ENCODE measurements around the gene DHRS9. TPM values are rescaled to one million over a fixed set of nuclear protein-coding genes. Genes with fewer than 3 reads are reported as not detected.
"Not testable (repeated sequence)": the region's sequence is repeated elsewhere in the genome, so short reads cannot be mapped to it uniquely, and the experiment has no call there.

The DHRS9 gene
- total and polyA plus RNA-seq, 2 experiments from 2014 or later: not detected

DNA sequence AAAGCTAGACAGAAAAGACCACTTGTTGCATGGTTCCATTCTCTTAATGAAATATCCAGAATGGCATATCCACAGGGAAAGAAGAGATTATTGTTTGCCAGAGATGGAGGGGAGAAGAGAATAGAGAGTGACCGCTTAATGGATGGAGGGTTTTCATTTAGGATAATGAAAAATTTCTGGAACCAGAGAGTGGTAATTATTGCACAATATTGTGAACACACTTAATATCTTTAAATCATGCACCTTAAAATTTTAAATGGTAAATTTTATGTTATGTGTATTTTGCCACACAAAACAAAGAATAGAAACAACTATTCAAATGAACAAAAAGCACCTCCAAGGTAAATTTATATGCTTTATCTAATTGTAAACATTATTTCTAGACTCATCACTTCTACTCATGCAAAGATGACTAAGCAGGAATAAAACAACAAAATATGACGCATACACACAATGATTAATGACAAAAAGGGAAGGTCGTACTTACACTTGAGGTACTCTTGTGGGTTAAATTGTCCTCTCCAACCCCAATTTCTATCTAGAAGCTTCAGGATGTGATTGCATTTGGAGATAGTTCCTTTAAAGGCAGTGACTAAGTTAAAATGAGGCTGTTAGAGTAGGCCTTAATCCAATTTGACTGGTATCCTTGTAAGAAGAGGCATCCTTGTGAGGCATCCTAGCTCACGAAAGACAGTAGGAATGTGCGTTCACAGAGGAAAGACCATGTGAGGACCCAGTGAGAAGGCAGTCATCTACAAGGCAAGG lies 18.7 kb upstream of the DHRS9 start:
- H3K4me2 ChIP-seq (ENCODE audit: unreplicated experiment): no peak overlapping the region
- no peaks in the 10 kb centered on the region for H3K9me3 ChIP-seq (ENCODE audit: low read depth)
- H3K4me1 ChIP-seq (ENCODE audit: insufficient read depth): no peaks in the 10 kb centered on the region
- no peak overlapping the region for H3K27ac ChIP-seq
- H4K20me1 ChIP-seq (ENCODE audit: insufficient read depth): no peaks in the 10 kb centered on the region
- no peak for TF ChIP-seq EZH2phosphoT487 (IDR thresholded peaks at IDR 0.05; ENCODE audit: insufficient read depth, low read depth)
- no peak for TF ChIP-seq EZH2 (IDR thresholded peaks at IDR 0.05; ENCODE audit: insufficient read depth, poor library complexity, severe bottlenecking)
- no peaks in the 10 kb centered on the region for H3F3A ChIP-seq (ENCODE audit: insufficient read depth)
- no peaks in the 10 kb centered on the region for H3K79me2 ChIP-seq (ENCODE audit: insufficient read depth)
- no peak overlapping the region for H2AFZ ChIP-seq
- no peak overlapping the region for H3K9ac ChIP-seq
- in situ Hi-C loops (cut with MboI): no loop called here
- 0 out of 2 replicates have a peak, but pooled peaks cover 2% of the 10 kb centered on the region for H3K9me2 ChIP-seq (ENCODE audit: insufficient read depth)
- H3K27me3 ChIP-seq (replicated peaks; ENCODE audit: insufficient read depth): no peaks in the 10 kb centered on the region
- DNase-seq: peak; percentile 9
- no peak overlapping the region for H3K4me3 ChIP-seq
- no peaks in the 10 kb centered on the region for H3K36me3 ChIP-seq (ENCODE audit: low read depth)
- 41 to 42% methylated on average over 5 of the region's 5 CpGs for WGBS, 2 experiments (ENCODE audit: low coverage in 1 of 2, low lambda C conversion rate in 2 of 2, missing lambda C conversion rate in 2 of 2)

DNA sequence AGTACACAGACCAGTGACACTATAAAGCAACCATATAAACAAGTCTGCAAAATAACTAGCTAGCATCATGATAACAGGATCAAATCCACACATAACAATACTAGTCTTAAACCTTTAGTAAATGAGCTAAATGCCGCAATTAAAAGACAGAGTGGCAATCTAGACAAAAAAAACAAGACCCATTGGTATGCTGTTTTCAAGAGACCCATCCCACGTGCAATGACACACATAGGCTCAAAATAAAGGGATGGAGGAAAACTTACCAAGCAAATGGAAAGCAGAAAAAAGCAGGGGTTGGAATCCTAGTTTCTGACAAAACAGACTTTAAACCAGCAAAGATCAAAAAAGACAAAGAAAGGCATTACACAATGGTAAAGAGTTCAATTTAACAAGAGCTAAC lies 14.8 kb upstream of the DHRS9 start:
- H2AFZ ChIP-seq; H3K36me3 ChIP-seq (ENCODE audit: low read depth); H3K4me3 ChIP-seq; H3K27me3 ChIP-seq (replicated peaks; ENCODE audit: insufficient read depth); in situ Hi-C loops (cut with MboI); H3K9ac ChIP-seq; H3K4me1 ChIP-seq (ENCODE audit: insufficient read depth); H3F3A ChIP-seq (ENCODE audit: insufficient read depth); DNase-seq; H3K9me2 ChIP-seq (ENCODE audit: insufficient read depth); H3K4me2 ChIP-seq (ENCODE audit: unreplicated experiment); H3K79me2 ChIP-seq (ENCODE audit: insufficient read depth); H3K27ac ChIP-seq; H4K20me1 ChIP-seq (ENCODE audit: insufficient read depth); H3K9me3 ChIP-seq (ENCODE audit: low read depth): not testable (repeated sequence)
- WGBS, 2 experiments (ENCODE audit: low coverage in 1 of 2, low lambda C conversion rate in 2 of 2, missing lambda C conversion rate in 2 of 2): 7 to 13% methylated on average over 2 of the region's 2 CpGs

DNA sequence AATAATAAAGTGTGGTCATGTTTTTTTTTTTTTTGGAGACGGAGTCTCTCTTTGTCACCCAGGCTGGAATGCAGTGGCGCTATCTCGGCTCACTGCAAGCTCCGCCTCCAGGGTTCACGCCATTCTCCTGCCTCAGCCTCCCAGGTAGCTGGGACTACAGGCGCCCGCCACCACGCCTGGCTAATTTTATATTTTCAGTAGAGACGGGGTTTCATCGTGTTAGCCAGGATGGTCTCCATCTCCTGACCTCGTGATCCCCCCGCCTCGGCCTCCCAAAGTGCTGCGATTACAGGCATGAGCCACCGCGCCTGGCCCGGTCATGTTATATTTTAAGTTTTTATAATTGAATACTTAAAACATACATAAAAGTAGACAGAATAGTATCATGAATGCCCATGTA lies 5.2 kb upstream of the DHRS9 start:
- H3K36me3 ChIP-seq (ENCODE audit: low read depth); H4K20me1 ChIP-seq (ENCODE audit: insufficient read depth); H3K4me1 ChIP-seq (ENCODE audit: insufficient read depth); H3K4me2 ChIP-seq (ENCODE audit: unreplicated experiment); H3K27ac ChIP-seq; H3F3A ChIP-seq (ENCODE audit: insufficient read depth); H3K27me3 ChIP-seq (replicated peaks; ENCODE audit: insufficient read depth); H3K9ac ChIP-seq; H2AFZ ChIP-seq; H3K4me3 ChIP-seq; in situ Hi-C loops (cut with MboI); H3K9me2 ChIP-seq (ENCODE audit: insufficient read depth); DNase-seq; H3K9me3 ChIP-seq (ENCODE audit: low read depth); H3K79me2 ChIP-seq (ENCODE audit: insufficient read depth): not testable (repeated sequence)
- 58% methylated on average over 15 to 17 of the region's 17 CpGs for WGBS, 2 experiments (ENCODE audit: low coverage in 1 of 2, low lambda C conversion rate in 2 of 2, missing lambda C conversion rate in 2 of 2)

DNA sequence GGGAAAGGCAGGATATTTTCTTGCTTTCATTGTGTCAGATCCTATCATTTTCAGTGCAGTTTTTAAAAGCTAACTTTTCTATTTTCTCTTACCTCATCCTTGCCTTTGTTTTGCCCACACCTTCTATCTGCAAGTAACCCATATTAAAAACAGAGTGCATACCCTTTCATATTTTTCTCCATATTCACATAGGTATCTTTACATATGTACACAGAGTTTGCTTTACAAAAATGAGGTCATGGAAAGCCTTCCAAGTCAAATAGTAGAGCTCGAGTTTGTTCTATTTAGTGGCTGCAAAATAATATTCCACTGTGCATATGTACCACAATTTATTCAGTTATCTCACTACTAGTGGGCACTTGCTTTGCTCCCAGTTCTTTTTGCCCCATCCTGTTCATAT lies 3.9 kb upstream of the DHRS9 start:
- no peak overlapping the region for H2AFZ ChIP-seq
- no peak for DNase-seq
- H3K9me2 ChIP-seq (ENCODE audit: insufficient read depth): no peaks in the 10 kb centered on the region
- no peaks in the 10 kb centered on the region for H3K79me2 ChIP-seq (ENCODE audit: insufficient read depth)
- H4K20me1 ChIP-seq (ENCODE audit: insufficient read depth): no peaks in the 10 kb centered on the region
- no peaks in the 10 kb centered on the region for H3K36me3 ChIP-seq (ENCODE audit: low read depth)
- no peak overlapping the region for H3K27ac ChIP-seq
- no peaks in the 10 kb centered on the region for H3K4me1 ChIP-seq (ENCODE audit: insufficient read depth)
- H3F3A ChIP-seq (ENCODE audit: insufficient read depth): no peaks in the 10 kb centered on the region
- H3K4me2 ChIP-seq (ENCODE audit: unreplicated experiment): no peak overlapping the region
- H3K9me3 ChIP-seq (ENCODE audit: low read depth): no peaks in the 10 kb centered on the region
- H3K4me3 ChIP-seq: no peak overlapping the region
- H3K27me3 ChIP-seq (replicated peaks; ENCODE audit: insufficient read depth): no peaks in the 10 kb centered on the region
- in situ Hi-C loops (cut with MboI): no loop called here
- WGBS, 2 experiments (ENCODE audit: low coverage in 1 of 2, low lambda C conversion rate in 2 of 2, missing lambda C conversion rate in 2 of 2): 0 to 16% methylated on average over 1 of the region's 1 CpG
- H3K9ac ChIP-seq: no peak overlapping the region
- no peak for TF ChIP-seq EZH2 (IDR thresholded peaks at IDR 0.05; ENCODE audit: insufficient read depth, poor library complexity, severe bottlenecking)
- no peak for TF ChIP-seq EZH2phosphoT487 (IDR thresholded peaks at IDR 0.05; ENCODE audit: insufficient read depth, low read depth)
